AG20443 (cell line): ENCODE data around the gene SYNPO2L.
"Not testable (repeated sequence)": the region's sequence is repeated elsewhere in the genome, so short reads cannot be mapped to it uniquely, and the experiment has no call there.

Experiments
- DNase-seq: peaks from one replicate; pipeline ENCODE4 v3.0.0; 2012; ENCODE audit warnings: low spot score, mixed read lengths

The SYNPO2L gene

DNA sequence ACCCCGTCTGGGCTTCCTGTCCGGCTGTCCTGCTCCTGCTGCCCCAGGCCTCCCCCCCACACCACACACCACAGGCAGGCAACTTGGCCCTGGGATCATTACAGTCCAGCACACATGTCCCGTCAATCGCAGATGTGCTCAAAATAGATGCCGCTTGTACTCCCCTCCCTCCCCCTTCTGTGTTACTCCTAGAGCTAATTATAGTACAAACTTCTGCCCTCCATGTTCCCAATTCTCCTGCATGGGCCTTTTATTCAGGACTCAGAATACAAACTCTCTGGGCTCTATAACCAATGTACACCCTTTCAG, at the start of gene SYNPO2L:
SYNPO2L (minus strand) TSS at position 40 of the 309 bp plus-strand sequence. CDS start 107 bp downstream, outside the sequence.
- DNase-seq, result no peak

GRCh38 chr10:73703924-73704323, 48.1 kb upstream of the SYNPO2L start:
- DNase-seq, result not testable (repeated sequence)

- not testable (repeated sequence) for DNase-seq
These were observed 43.0 kb upstream of the SYNPO2L start for GRCh38 chr10:73698819-73699218.

DNA sequence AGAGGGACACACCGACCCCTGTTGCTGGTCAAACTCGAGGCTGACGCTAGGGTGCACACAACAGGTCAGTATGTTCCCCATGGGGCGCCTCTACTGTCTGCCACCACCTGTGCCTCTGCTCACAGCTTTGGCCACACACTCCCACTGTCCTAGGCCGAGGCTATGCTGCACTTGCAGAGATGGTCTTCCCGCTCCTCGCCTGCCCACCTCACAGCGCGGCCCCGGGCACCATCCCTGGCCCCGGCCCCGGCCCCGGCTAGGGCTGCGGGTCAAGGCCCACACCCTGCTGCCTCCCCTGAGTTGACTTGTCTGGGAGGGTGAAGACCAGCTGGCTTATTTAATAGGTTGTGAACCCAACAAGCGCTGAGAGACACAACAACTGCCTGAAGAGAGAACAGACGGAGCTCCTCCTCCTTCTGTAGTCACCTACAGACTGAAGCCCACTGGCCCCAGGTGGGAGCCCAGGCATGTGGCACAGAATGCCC, 41.9 kb upstream of the SYNPO2L start, which contains the start of gene AGAP5:
AGAP5 (minus strand) TSS at position 435 of the 485 bp plus-strand sequence; CDS start at position 81, 354 bp downstream.
- not testable (repeated sequence) for DNase-seq

DNA sequence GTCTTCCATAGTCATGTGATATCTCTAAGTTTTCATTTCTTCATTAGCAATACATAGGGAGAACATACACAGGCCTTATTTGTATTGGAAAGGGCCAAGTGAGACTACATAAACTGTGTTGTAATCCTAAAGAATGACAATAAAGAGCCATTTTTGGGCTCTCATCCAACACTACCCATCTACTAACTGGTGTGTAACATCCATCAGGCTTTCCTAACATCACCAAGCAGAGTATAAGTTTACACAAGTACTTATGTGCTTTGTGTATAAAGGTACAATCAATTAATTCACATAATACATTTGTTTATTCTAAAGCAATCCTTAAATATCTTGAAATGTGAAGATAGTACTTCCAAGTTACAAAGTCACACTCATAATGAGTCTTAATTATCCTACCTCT, 39.5 kb upstream of the SYNPO2L start:
- DNase-seq, result not testable (repeated sequence)

DNA sequence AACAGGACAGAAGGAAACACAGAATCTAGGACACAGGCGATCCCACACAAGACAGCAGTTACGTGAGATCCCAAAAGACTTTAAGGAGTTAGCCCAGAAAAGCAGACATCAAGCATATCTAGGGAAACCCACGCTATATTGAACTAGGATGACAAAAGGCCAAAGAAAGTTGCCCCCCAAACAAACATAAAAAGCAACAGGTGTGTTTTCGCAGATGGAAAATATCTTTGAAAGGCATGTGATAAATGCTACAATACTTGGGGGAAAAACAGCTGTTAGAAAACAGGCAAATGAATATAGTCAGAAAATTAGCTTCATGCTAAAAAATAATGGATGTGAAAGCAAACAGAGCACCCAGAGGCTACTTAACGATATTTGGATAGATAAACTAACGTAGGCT, 34.9 kb upstream of the SYNPO2L start:
- DNase-seq, result not testable (repeated sequence)

- DNase-seq, result not testable (repeated sequence)
These were observed 33.8 kb upstream of the SYNPO2L start for GRCh38 chr10:73689596-73689995.

GRCh38 chr10:73687641-73688040, 31.8 kb upstream of the SYNPO2L start:
- DNase-seq, result not testable (repeated sequence)

GRCh38 chr10:73674546-73674945, 18.7 kb upstream of the SYNPO2L start:
- DNase-seq, result not testable (repeated sequence)

DNA sequence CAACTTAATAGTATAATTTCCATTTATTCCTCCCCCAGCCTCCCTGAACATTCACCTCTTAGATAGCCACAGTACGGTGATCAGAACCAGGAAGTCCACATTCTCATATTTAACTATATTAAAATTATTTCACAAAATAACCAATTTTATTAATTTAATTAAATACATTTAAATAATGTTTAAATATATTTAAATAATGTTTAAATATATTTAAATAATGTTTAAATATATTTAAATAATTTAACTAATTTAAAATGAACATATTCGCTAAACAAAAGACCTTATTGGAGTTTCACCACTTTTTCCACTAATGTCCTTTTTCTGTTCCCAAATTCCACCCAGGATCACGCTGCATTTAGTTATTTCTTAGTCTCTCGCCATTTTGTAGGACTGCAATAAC, 12.5 kb upstream of the SYNPO2L start:
- DNase-seq, result not testable (repeated sequence)

DNA sequence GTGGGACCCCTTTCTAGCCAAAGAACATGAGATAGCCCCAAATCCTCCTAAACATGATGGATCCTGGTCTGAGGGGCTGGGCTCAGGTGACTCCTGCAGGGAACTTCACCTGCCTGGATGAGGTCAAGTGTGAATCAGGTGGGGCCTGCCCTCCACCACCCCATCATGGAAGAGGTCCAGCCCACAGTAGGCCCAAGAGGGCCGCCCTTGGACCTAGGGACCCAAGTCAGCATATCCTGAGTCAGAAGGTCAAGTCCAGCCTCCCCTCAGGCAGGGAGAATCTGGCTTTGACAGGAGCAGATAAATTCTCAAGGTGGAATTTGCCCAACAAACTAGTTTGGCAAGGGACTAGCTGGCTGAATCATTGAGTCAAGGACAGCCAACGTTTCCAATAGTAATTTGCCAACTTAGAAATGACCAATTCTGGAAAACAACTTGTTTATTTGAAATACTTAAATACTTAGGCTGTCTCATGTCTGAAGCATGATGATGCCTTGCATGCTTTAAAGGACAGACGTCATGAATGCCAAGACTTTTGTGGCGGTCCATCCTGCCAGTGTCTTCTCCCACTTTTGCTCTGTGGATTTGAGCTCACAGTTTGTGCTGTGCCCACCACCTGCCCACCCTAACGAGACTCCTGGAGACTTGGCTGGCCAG, 10.5 kb upstream of the SYNPO2L start:
- DNase-seq, result peak; percentile 51

DNA sequence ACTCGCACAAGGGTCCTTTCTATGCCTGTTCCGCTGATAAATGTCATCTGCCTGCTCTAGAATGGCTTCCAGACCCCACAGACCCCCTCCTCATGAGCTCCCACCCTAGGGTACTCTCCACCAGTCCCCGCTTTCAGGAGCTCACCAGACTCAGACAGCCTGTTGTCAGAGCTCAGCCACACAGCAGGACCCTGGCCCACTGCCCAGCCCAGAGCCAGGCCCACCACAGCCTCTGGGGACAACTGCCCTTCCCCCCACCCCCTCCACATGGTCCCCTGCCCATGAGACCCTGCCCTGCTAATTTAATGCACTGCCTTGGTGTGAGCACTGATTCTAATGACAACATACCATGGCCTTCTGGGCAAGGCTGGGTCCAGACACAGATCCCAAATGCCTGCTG, 9.8 kb upstream of the SYNPO2L start:
- DNase-seq, result not testable (repeated sequence)

DNA sequence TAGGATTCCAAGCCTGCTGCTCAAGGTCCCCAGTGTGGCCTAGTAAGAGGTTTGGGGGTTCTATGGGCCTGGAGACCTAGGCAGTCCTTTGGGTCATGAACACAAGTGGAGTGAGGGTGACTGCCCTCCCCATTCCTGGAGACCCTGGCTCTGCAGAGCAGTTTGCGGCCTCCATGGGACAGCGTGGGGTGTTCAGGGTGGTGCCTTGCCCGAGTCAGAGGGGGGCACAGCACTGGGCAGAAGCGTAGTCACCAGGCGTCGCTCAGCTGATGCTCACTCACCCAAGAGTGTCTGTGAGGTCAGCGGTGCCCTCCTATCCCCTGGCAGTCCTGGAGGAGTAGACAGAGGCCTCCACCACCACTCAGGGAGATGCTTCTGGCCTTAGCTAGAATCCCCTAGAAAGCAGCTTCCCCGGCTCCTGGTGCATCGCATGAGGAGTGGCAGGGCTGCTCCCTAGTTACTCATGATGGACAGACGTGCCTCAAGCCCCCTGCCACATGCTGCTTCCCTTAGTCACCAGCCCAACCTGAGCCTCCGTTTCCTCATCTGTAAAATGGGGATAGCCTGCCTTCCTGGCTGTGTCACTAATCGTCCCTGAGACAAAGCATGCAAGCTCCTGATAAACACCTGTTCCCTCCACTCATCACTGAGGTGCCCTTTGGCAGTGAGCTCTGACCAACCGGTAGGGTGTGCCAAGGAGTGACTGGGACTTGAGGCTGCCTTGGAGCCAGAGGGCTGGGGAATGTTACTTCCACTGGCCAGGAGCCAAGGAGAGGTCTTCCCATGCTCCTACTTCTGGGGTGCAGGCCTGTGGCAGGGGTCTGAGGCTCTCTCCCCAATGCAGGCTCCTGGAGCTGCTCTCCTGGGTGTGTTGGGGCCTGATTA, 8.6 kb upstream of the SYNPO2L start:
- DNase-seq, result not testable (repeated sequence)

DNA sequence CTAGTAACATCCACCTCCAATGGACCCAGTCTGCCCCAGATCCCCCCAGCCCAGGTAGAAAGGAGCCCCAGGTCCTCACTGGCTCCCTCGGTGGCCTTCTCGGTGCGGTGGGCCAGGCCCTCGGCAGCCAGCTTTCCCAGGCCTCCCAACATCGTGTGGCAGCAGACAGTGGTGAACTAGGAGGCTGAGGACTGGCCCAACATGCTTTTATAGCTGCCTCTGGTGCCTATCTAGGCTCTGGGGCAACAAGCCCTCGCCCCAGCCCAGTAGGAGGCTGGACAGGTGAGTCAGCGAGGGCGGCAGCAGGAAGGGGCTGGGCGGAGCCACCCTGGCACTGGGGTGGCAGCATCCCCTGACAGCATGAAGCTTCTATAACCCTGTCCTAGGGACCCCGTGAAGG, 7.8 kb upstream of the SYNPO2L start:
- not testable (repeated sequence) for DNase-seq

DNA sequence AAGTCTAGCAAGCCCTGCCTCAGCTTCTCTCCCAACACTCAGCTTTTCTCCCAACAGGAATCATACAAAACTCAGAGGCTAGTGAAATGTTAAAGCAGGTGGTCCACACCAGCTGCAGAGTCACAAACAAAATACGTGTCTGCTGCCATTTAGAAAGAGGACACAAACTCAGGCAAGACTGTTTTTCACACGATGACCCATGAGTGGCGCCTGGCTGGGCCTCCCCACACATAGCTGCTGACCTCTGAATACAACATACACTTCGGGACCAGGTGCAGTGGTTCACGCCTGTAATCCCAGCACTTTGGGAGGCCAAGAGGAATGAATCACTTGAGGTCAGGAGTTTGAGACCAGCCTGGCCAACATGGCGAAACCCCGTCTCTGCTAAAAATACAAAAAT, 6.9 kb upstream of the SYNPO2L start:
- DNase-seq, result not testable (repeated sequence)

DNA sequence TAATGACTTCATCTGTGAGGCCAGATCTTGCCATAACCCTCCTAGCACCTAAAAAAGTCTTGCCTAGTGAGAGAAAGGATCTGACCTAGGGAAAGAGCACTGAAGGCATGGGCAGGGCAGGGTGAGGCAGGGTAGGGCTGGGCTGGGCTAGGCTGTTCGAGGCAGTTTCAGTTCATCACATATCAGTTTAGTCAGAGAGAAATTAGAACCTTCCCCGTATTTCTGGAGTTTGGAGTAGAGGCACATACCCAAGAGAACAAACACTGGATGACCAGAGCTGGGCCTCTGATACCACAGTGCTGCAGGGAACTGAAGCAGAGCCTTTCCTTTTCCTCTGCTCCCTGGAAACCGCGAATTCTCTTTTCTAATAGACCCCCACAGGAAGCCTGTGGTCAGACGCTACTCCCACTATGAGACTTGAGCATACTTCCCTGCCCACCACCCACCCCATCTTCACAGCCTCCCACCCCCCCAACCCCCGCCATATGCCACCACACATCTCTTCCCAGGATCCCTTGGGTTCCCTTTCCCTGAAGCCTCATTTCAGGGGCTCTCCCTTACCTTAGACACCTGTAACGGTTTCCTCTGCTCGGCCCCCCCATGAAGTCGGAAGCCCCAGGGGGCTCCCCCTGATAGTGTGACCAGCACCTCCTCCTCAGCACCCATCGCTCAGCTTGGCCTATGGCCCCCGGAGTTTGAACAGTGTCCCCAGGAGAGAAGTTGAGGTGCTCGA, 406 bp downstream of the SYNPO2L start:
- no peak for DNase-seq

DNA sequence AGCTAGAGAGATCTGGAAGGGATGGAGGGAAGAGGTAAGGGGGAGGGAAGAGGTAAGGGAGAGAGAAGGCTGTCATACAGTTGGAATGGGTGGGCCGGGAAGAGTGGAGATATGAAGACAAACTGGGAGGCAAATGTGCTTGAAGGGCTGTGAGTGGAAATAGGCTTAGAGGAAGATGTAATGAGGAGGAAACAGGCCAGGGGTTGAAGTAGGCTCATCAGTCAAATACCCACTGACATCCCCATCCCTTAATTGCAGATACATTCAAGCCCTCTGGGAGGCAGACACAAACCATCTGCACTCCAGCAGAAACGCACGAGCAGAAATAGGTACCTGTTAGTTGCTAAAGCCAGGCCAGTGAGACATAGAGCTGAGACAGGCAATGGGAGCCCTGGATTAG, 2.1 kb downstream of the SYNPO2L start:
- DNase-seq, result no peak

DNA sequence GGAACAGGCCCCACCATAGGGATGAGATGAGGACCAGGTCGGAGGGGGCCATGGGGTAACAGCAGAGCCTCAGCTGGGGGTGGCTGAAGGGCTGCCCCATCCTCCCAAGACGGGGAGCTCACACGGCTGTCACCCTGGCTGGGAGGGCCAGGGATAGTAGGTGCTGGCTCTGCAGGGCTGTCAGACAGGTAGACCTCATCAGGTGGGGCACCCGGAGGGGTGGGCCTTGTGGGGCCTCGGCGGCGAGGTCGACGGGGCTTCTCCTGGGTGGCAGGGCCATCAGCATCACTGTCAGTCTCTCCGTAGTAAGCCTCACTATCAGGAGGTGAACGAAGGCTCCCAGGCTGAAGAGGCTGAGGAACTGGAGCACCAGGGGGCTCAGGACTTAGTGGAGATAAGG, 2.6 kb downstream of the SYNPO2L start:
- DNase-seq, result no peak

GRCh38 chr10:73650537-73651331, 5.1 kb downstream of the SYNPO2L start:
- DNase-seq, result peak; percentile 27

DNA sequence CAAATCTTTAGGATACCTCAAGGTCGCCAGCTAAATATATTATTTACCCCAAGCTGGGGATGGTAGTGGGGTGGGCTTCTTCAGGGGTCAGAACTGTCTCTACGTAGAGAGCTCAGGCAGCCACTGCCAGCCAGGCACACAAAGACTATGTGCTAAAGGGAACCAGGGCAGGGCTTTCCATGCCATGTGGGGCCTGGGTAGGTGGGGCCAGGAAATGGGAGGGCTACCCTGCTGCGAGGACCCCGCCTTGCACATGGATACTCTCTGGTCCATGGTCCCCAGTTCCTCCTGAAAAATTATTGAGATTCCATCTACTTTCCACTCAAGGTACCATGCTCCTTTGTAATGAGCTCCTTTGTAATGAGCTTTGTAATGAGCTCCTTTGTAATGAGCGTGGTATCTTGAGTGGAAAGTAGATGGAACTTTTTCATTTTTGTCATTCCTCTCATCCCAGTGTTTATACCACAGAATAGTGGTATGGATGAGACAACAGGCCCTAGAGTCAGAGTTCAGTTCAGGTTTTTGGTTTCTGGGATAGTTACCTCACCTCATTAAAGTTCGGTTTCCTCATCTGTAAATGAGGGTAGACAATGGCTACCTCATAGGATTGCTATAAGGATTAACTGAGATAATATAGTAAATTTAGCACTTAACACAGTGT, 5.8 kb downstream of the SYNPO2L start:
- peak; percentile 48 for DNase-seq
